GM21825 (cell line): ENCODE measurements around the gene CTAG2.
"Not testable (repeated sequence)": the region's sequence is repeated elsewhere in the genome, so short reads cannot be mapped to it uniquely, and the experiment has no call there.

Experiments
- ATAC-seq: cut with Tn5 transposase; IDR thresholded peaks from one replicate; pipeline ENCODE4 v1.9.1; 2021; ENCODE audit warnings: mild to moderate bottlenecking, moderate library complexity; ENCODE audit not compliant: unreplicated experiment

The CTAG2 gene

DNA sequence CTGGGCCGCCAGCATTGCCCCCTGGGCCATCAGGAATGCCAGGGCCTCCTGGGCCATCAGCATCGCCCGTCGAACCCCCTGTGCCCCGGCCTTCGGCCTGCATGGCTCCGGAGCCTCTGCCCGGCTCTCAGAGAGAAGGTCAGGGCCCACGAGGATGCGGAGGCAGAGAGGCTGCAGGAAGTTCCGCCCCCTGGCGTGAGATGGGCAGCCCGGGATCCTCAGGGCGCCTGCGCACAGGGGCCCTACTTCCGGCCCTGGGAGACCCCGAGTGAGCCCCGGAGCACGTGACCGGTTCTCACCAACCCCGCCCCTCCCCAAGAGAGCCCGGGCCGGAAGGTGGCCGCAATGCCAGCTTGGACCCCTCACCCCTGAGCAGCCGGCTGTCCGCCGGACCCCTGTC lies at the start of gene CTAG2:
CTAG2 (minus strand) TSS at position 167 of the 400 bp plus-strand sequence; CDS start at position 103, 64 bp downstream.
- ATAC-seq: not testable (repeated sequence)

GRCh38 chrX:154698630-154699248 lies 45.4 kb upstream of the CTAG2 start:
- ATAC-seq: no peak

GRCh38 chrX:154696676-154697045 lies 43.3 kb upstream of the CTAG2 start:
- ATAC-seq: no peak

GRCh38 chrX:154695911-154696675 lies 42.7 kb upstream of the CTAG2 start:
- no peak for ATAC-seq

DNA sequence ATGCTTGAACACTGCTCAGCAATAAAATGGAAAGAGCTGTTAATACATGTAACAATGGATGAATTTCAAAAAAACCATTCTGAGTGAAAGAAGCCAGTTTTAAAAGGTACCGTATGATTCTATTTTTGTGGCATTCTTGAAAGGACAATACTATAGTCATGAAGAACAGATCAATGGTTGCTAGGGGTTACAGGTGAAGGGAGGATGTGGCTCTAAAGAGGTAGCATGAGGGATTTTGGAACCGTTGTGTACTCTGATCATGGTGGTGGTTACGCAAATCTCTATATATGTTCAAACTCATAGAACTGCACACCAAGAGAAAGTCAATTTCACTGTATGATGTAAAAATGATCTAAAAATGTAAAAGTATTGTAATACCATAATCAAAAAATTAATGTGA lies 40.0 kb upstream of the CTAG2 start:
- no peak for ATAC-seq

DNA sequence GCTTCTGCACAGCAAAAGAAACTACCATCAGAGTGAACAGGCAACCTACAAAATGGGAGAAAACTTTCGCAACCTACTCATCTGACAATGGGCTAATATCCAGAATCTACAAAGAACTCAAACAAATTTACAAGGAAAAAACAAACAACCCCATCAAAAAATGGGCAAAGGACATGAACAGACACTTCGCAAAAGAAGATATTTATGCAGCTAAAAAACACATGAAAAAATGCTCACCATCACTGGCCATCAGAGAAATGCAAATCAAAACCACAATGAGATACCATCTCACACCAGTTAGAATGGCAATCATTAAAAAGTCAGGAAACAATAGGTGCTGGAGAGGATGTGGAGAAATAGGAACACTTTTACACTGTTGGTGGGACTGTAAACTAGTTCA lies 37.1 kb upstream of the CTAG2 start:
- not testable (repeated sequence) for ATAC-seq

DNA sequence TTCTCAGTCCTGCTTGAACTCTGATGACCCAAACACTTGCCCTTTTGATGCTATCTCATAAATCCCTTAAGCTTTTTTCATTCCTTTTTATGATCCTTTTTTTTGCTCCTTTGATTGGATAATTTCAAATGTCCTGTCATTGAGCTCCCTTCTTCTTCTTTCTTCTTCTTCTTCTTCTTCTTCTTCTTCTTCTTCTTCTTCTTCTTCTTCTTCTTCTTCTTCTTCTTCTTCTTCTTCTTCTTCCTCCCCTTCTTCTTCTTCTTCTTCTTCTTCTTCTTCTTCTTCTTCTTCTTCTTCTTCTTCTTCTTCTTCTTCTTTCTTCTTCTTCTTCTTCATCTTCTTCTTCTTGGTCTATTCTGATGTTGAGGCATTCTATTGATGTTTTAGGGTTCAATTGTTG lies 18.7 kb upstream of the CTAG2 start:
- not testable (repeated sequence) for ATAC-seq

- ATAC-seq: not testable (repeated sequence)
Measured at GRCh38 chrX:154670848-154671247, 17.5 kb upstream of the CTAG2 start.

GRCh38 chrX:154661899-154662298 lies 8.5 kb upstream of the CTAG2 start:
- ATAC-seq: no peak

DNA sequence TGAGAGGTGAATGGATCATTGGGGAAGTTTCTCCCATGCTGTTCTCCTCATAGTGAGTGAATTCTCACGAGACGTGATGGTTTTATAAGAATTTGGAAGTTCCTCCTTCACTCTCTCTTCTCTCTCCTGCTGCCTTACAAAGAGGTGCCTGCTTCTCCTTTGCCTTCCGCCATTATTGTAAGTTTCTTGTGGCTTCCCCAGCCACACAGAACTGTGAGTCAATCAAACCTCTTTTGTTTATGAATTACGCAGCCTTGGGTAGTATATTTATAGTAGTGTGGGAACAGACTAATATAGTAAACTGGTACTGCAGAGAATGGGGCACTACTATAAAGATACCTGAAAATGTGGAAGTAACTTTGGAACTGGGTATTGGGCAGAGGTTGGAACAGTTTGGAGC lies 7.8 kb upstream of the CTAG2 start:
- no peak for ATAC-seq

DNA sequence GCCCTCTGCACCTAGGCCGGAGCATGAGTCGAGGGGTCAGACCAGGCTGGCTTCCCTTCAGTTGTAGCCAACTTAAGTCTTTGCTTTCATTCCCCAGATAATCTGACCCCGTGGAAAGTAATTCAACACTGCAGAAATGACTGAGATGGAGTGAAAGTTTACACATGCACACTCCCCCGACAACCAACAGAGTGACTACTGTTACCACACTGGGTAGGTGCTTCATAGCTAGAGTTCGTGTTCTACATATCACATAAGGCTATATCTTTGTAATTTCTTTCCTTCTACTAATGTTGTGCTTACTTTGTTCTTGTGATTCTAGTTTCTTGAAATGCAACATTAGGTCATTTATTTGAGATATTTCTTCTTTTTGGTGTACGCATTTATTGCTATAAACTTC lies 7.2 kb upstream of the CTAG2 start:
- no peak for ATAC-seq

GRCh38 chrX:154658957-154659356 lies 5.6 kb upstream of the CTAG2 start:
- ATAC-seq: no peak

- ATAC-seq: no peak
Measured at GRCh38 chrX:154658187-154658586, 4.8 kb upstream of the CTAG2 start.

DNA sequence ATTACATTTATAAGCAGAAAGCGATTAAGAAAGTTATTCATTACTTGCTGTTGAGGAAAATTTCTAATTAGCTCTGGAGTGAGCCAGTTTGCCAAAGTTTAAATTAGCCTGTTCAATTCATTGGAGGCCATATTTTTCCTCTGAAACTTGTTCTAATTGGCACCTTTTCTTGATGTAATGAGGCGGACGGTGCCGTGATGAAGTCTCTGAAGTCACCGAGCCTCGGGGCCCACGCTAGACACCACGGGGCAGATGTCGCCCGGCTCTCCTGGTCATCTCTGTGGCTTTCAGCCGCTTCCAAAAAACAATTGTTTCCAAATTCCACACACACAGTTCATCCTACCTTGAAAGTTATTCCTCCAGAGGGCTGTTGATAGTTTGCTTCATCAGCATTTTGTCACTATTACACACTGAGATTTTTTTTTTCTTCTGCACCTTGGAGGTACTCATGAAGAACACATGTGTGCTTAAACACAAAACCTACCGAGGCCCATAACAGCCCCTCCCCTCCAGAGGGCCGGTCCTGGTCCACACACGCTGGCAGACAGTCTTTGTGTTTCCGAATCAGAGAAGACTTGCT lies 3.9 kb upstream of the CTAG2 start:
- ATAC-seq: no peak

- ATAC-seq: no peak
Measured at GRCh38 chrX:154655786-154656185, 2.4 kb upstream of the CTAG2 start.

DNA sequence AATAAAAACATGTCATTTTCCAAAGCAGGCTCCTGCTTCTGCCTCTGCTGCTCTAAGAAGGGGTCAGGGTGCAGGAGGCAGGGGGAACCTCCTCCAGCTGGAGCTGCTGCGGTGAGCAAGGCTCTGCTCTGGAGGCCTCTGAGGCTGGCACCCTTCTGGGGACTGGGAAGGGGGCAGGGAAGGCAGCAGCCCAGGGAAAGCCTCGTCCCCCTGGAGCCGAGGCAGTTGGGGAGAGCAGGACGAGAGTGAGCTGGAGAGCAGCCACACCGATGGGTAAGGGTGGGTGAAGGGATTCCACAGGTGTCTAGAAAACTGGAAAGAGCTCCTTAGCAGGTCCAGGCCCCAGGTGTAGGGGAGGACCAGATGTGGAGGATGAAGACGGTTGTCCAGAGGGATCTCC lies 2.0 kb upstream of the CTAG2 start:
- ATAC-seq: no peak

DNA sequence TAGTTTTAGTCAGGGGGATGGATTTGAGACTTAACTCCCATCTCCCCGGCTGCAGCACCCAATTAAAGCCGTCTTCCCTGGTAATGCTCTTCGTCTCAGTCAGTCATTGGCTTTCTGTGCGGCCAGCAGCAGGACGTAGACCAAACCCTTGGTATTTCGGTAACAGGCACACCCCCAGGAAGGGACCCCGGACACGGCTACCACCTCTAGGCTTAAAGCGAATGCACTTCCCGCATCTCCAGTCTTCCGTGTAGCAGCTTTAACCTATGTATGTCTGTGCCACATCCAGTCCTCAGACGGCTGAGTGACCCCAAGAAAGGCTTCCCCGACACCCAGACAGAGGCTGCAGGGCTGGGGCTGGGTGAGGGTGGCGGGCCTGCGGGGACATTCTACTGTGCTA lies 1.5 kb upstream of the CTAG2 start:
- ATAC-seq: no peak

DNA sequence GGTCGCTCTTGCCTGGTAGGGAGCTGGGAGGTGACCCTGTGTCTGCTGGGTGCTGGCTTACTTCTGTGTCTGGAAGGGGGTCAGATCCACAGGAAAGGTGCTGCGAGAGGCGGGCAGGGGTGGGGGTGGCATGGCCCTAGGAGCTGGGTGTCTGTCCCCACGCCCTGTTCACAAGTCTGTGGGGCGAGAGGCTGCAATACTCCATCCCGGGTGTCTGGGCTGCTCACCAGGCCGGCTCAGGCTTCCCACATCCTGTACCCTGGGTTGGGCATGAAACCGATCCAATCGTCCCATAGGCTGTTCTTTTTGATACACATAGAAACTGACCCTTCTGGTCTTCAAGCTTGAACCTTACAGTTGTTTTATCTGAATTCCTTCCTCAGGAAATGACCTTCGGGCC lies 993 bp upstream of the CTAG2 start:
- no peak for ATAC-seq

GRCh38 chrX:154653048-154653401 lies 354 bp downstream of the CTAG2 start:
- ATAC-seq: no peak

- ATAC-seq: no peak
Measured at GRCh38 chrX:154652311-154653047, 900 bp downstream of the CTAG2 start.

GRCh38 chrX:154650221-154650510 lies 3.2 kb downstream of the CTAG2 start:
- ATAC-seq: no peak
